ENCODE measurements around the gene S100A11.
"Not testable (repeated sequence)": the region's sequence is repeated elsewhere in the genome, so short reads cannot be mapped to it uniquely, and the experiment has no call there.

Gene S100A11

DNA sequence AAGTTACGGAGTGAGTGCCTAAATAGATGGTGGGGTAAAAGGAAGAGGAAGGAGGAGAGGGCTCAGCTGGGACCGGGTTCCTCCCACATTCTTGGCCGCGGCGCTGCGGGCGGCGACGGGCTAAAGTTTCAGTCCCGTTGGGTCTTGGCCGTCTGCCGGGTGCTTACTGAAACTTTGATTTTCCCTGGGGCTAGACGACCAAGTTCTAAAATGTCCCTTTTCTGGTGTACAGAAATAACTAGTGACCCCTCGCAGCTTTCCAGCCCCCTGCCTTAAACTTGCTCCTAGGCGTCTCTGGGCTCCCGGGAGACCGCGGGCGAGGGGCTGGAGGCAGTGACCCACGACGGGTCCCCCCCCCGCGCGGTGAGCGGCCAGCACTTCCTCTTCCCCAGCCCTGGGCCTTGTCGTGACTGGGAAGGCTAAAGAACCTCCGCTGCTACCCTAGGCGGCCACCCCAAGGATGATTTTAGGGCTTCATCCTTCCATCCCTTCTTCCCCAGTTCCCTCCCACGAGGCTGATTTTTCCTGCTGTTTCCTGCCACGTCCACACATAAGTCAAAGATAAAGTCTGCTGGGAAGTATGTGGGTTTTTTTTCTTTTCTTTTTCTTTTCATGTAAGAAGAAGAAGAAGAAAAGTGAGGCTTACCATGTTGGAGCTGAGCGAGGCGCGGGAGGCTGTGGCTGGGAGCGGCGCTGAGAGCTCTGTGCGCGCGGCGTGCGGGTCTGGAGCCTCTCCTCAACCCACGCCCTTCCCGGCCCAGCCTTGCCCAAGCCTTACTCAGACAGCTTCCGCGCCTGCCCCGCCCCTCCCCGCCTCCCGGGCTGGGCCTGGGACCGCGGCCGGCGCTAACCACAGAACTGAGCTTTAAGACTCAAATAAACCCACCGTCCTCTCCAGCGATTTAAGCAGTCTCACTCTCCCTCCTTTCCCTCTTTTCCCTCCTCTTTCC lies at the start of gene S100A11:
Gene S100A11 (minus strand): TSS at position 738 of the 950 bp plus-strand sequence. CDS start 89 bp downstream, at position 649.
- peak; percentile 50 to 65 (median 59) for DNase-seq (ENCODE audit: low read depth in 3 of 3)

DNA sequence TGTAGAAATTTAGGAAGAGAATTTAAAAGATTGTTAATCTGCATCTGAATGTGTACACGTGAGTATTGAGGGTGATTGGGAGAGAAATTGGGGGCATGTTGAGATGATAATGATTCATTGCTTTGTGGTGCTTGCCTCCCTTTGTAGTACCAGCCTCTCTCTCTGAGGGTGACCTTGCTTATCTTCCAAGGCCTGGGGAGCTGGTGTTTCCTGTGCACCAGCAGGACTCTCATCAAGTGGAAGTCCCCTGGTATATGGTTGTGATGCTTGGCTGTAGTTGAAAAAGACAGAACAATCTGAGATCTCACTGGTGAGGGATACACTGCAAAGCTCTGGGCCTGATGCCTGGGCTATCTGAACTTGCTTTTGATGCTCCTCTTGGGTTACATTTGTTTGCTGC lies 48.0 kb upstream of the S100A11 start:
- no peak for DNase-seq (ENCODE audit: low read depth in 3 of 3)

DNA sequence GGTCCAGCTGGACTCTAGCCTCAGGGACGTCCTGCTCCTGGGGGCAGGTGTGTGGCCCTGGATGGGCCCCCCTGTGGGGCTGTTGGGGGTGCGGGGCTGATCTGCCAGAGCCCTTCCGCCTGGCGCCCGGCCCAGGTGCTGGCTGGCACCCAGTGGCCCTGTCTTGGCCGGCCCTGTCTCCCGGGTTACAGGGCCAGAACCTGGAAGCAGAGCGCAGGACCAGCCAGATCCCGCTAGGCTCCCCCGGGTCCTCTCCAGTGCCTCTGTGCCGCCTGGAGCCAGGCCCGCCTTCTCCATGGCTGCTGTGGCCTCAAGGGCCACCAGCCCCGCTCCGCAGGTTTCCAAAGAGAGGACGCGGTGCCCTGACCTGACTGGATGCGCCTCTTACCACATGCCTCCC lies 44.2 kb upstream of the S100A11 start:
- DNase-seq (ENCODE audit: low read depth in 3 of 3): not testable (repeated sequence)

DNA sequence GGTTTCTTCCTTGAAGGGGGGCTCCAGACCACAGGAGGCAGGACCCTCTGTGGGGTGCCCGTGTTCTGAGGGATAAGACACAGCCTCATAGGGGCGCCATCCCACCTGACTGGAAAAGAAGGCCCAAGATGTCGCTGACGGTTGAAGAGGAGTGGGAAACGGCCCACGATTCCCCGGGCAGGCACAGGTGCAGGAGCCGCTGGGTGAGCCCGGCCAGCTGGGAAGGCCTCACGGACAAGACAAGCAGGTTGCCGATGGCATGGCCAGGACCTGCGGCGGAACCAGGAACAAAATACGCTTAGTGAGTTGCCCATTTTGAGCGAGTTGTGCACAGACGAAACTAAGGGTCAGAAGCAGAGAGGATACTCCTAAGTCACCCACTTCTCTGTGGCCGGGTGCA lies 43.7 kb upstream of the S100A11 start:
- not testable (repeated sequence) for DNase-seq (ENCODE audit: low read depth in 3 of 3)

DNA sequence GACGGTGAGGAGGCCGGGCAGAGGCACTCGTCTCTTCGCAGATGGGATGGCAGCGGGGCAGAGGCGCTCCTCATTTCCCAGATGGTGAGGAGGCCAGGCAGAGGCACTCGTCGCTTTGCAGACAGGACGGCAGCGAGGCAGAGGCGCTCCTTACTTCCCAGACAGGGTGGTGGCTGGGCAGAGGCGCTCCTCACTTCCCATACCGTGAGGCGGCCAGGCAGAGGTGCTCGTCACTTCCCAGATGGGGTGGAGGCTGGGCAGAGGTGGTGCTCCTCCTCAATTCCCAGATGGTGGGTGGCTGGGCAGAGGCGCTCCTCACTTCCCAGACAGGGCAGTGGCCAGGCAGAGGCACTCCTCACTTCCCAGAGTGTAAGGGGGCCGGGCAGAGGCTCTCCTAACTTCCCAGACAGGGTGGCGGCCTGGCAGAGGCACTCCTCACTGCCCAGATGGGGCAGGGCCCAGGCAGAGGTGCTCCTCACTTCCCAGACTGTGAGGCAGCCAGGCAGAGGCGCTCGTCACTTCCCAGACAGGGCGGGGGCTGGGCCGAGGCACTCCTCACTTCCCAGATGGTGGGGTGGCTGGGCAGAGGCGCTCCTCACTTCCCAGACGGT lies 42.1 kb upstream of the S100A11 start:
- DNase-seq (ENCODE audit: low read depth in 3 of 3): no peak

DNA sequence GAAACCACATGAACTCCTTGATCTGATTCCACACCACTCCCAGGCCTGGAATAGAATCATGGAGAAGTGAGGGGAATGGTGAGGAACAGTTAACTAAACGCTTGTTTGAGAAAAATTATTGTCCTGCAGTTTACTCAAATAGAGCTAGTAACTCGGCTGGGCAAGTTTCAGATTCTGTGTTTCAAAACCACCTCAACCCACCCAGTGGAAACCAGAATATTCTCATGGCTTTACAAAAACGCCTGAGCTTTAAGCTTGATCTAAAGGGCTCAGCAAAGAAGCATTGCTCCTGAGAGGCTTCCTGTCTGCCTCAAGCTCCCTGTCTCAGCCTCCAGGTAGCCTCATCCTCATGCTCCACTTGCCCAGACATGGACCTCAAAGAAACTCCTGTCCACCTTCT lies 35.5 kb upstream of the S100A11 start:
- DNase-seq (ENCODE audit: low read depth in 3 of 3): no peak

DNA sequence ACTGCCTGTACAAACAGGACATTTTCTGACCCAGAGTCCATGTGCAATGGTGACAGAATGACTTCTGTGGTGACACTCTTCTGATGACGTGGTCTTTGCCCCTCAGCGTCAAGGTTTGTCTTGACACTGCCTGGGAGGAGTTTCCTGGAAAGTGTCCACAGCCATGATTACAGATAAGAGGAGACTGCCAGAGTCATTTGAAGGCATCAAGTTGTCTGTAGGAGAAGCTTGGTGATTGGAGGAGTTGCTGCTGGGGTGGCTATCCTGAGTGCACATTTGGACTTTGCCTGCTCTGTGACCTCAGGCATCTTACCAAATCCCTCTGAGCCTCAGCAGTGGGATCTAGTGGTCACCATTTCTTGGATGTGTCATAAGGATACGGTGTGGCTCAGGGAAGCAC lies 34.3 kb upstream of the S100A11 start:
- DNase-seq (ENCODE audit: low read depth in 3 of 3): no peak

DNA sequence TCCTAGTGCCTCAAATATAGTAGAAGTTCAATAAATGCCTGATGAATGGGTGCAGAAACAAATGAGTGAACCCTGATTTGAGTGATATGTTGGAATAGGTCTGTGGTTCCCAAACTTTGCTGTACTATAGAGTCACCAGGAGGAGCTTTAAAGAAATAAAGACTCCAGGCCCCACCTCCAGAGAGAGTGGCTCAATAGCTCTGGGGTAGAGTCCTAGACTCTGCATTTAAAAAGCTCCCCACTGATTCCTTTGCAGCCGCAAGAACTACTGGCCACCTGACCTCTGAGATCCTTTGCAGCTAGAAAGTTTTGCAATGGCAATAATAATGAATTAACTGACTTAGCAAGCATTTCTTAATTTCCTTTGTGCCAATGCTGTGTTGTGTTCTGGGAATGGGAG lies 31.1 kb upstream of the S100A11 start:
- DNase-seq (ENCODE audit: low read depth in 3 of 3): no peak

DNA sequence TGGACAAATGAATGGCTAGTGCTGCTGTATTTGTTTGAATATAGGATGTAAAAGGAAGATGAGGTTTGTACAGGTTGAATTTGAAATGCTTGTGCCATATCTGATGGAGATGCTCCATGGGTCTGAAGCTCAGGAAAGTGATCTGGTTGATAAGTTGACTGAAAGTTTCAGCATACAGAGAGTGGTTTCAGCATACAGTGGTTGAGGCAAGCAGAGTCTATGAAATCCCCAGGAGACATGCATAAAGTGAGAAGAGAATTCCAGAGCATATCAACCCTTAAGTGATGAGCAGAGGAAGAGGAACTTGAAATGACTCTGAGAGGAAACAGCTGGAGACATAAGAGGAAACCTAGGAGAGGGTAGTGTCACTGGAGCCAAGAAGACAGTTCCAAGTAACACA lies 30.3 kb upstream of the S100A11 start:
- no peak for DNase-seq (ENCODE audit: low read depth in 3 of 3)

DNA sequence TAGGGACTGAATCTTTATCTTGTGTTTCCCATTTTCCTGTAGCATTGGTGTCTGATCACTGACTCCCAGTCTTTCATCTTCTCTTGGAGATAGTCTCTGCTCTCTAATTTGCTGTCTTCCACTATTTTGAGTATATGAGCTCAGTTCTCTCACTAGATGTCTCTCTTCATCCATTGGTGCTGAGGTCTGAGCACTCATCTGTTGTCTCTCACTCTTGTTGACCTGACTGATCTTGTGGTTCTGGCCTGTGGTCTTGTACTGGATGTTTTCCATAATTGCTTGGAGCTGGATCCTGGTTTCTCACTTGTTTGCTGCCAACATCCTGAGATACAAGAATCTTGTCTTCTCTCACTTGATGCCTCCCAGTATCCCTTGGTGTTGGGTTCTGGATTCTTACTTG lies 25.1 kb upstream of the S100A11 start:
- DNase-seq (ENCODE audit: low read depth in 3 of 3): no peak

DNA sequence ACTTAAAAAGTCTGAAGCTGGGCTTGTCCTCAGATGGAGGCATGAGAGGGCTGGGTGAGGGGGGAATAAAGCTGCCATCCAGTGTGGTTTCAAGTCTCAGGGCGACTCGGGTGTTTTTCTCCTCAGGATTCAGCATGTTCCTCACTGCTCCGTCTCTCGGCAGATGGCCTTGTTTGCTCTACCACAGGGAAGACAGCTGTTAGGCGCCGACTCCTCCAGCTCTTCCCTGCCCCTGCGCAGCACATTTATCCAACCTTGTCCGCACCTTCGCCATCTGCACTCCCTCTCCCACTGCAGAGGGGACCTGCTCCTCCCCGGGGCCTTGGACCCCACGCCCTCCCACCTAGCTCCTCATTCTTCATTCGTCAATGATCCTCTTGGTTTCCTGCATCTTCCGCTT lies 16.6 kb upstream of the S100A11 start:
- no peak for DNase-seq (ENCODE audit: low read depth in 3 of 3)

DNA sequence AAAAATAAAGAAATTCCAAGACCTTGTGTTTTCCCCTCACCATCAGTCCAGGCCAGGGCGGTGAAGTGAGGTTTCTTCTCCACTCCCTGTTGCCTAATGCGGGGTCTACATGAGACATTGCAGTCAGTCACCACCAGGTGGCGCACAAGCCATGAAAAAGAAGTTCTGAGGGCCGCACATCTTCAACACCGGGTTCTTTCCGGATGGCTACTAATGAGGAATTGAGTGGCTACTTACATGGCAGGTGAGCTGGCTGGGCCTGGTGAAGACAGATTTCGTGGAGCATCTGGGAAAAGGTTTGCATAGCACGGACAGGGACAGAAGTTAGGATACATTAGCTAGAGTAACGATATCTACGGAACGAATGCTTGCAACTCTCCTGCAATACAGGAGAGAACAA lies 15.8 kb upstream of the S100A11 start:
- peak; percentile 63 to 77 (median 75) for DNase-seq (ENCODE audit: low read depth in 3 of 3)

DNA sequence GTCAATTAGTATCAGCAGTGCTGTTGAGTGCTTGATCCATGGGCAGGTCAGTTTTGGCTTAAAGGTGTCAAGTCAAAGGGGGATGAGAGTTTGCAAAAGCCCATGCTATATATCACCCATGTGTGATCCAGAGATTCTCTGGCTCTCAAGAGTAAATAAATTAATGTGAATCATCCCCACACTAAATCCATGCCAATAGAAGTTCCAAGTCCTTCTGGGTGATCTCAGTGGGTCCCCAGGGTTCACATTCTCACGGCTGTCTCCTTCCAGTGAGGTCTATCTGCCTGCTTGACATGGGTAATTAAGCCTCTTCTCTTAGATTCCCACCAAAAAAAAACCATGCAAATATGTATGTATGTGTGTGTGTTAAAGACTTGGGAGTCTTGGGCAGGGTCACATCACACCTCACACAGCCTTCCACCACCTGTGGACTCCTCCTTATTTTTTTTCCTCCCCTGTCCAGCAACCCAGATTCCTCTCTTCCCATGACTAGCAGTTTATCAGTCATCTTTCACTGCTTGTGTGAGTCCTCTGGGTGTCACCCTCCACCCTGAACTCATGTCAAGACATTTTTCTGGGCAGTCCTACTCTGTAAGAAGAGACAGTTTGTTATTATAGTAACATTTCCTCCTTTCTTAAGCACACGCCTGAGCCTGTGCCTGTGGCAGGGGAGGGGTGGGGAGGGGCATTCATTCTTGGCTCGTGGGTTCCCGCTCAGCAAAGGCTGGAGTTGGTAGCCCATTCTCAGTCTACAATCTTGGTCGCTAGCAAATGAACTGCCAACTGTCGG lies 14.3 kb upstream of the S100A11 start:
- no peak for DNase-seq (ENCODE audit: low read depth in 3 of 3)

DNA sequence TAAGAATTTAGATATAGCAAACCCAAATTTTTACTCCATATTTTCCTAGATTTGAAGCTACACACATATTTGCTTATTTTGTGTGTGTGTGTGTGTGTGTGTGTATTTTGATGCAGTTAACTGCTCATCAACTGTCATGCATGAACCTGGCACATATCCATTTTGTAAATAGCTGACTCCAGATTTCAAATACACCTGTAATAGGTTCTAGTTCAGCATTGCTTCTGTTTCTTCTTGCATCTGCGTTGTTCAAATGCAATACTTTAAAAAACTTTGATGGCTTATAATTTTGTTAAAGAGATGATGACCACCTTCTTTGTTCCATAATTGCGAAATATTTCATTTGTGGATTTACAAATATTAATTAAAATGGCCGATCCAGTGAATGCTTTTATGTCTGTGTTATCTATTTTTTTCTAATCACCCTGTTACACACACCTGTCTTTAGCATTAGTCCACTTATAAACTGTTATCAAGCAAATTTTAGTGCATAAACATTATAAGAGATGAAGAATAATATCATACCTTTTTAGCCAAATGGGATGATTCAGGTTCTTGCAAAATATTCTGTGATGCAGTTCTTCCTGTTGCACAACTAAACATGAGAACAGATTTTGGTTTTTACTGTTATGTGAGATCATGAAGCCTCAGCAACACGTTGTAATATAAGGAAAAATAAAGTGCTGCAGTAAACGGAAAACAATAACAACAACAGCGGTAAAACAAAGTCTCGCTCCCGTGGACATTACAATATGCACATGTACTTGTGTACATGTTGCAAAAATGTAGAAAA lies 12.7 kb upstream of the S100A11 start:
- DNase-seq (ENCODE audit: low read depth in 3 of 3): no peak

DNA sequence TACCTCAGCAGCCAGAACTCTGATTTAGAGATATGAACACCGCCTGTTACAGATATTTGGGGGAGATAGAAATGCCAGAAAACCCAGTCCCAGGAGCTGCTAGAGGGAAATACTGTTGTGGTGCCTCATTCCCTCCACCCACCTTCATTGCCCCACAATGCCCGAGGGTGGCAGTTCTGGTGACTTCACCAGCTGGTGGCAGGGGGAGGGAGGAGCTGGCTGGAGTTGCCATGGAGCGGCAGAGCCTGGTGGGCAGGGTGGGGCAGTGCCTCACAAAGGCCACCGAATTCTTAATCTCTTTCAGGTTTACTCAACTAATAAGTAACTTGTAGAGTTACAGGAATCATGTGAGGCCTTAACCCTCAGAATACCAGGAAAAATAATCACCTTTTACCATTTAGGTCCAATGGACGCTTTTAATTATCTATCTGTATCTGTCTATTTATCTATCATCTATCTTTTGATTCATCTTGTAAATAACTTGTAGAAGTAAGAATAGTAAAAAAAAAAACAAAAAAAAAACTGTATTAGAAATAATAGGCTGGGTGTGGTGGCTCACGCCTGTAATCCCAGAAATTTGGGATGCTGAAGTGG lies 11.7 kb upstream of the S100A11 start:
- peak in 2 of 3 experiments; percentile 34 to 44 for DNase-seq (ENCODE audit: low read depth in 3 of 3)

DNA sequence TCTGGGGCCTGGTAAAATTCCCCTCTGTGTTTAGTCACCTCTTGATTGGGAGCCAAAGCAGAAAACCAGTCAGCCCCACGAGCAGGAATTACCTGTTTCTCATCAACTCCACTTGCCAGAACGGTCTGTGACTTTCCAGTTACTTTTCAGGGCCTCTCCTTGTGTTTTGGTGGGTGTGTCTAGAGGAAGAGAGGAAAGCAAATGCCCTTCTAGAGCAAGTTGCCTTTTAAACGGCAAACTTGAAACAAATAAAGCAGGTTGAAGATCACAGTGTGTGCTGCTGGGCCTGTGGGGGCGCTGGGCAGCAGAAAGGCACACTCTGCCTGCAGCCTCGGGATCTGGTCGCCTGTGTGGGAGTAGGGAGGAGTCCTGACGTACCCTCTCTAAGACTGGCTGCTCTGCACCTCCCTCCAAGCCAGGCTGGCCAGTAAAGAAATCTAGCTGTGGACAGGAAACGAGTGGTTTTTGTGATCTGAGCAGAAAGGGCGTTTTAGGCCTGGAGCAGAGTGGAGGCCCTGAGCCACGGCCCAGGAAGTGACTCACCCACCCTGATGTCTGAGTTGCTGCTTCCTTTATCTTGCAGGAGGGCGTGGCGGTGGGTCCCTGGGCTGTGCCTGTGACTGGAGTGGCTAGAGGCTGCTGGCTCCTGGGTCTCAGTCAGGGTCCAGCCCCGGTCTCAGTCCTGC lies 11.1 kb upstream of the S100A11 start:
- peak; percentile 59 to 70 (median 68) for DNase-seq (ENCODE audit: low read depth in 3 of 3)

DNA sequence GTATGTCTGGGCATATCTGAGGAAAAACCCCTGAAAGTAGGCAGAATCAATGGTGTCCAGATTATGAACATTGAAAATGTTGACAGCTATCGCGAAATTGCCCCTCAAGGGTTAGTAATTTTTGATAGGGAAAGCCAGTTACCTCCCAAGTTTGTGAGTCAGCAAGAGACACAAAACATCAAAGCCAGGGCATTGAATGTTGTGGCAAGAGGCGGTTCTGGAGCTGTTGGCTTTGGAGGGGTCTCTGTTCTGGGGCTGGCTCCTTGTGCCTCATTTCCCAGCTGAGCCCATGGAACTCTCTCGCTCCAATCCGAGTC lies 10.6 kb upstream of the S100A11 start:
- DNase-seq (ENCODE audit: low read depth in 3 of 3): no peak

DNA sequence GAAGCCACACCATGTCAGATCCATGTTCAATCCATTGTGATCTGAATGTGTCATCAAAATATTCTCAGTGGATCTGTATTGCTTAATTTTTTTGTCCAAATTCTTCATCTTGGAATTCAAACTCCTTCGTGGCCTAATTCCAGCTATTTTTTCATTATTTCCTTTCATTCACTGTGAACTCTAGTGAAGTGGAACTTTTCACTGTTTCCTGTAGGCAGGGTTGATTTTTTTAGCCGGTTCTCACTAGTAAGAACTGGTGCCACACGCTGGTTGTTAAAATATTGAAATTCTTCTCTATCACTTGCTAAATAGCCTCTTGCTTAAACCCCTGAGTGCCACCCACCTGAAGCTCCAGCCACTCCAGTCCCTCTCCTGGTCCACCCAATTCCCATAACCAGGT lies 7.6 kb upstream of the S100A11 start:
- DNase-seq (ENCODE audit: low read depth in 3 of 3): no peak

DNA sequence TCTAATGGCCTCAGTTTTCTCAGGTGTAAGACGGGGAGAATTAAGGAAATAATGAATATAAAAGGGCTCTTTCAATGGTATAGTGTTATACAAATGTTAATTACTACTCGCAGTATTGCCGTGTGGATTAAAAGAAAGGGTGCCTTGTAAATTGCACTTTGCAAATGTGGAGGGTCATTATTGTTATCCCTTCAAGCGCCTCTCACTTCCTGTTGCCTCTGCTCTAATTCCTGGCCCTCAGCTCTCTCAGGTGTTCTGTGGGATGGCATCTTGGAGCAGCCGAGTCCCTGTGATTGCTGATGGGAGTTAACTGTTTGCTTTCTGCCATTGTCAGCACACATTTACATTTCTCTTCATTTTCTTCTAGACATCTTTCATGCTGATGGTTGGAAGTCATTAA lies 7.1 kb upstream of the S100A11 start:
- DNase-seq (ENCODE audit: low read depth in 3 of 3): no peak

DNA sequence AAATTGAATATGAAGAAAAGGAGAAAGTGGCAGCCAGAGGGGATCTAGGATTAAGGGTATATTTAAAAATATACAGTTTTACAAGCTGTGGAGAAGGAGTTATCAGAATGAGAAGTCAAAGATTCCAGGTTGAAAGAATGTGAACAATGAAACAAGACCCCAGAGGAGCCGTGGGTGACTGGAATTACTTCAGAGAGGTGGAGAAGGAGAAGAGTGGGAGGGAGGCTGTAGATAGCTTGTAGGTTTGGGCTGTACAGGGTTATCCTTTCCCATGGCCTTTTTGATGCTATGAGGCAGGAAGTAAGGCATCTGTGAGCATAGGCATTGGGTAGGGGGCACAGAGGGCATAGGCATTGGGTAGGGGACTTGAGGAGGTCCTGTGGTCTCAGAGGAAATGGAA lies 5.2 kb upstream of the S100A11 start:
- DNase-seq (ENCODE audit: low read depth in 3 of 3): no peak

DNA sequence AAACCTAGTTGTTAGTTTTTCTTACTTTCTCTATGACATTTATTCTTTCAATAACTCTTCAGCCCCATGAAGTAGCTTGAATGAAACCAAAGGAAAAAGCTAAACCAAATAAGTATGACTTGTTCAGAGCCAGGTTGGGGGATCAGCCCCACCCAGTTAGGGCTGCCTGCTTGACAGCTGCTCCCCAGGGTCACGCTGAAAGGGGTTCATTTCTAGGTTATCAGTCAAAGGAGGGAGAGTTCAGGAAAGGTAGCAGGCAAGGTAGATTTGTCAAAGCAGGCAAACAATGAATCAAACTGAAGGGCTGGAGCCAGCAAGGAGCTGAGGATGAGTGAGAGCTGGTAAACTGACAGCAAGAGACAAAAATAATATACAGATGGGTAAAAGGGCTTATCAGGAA lies 3.1 kb upstream of the S100A11 start:
- DNase-seq (ENCODE audit: low read depth in 3 of 3): no peak
